AG04450 (cell line): ENCODE data around the gene GTF3C4. TPM values are rescaled to one million over a fixed set of nuclear protein-coding genes. Genes with fewer than 3 reads are reported as not detected.

Experiments used
- CTCF ChIA-PET: fragments of 300-600, 350-600 bp; formaldehyde crosslinking; extraction: SDS; loops from one replicate; lab custom pipeline; 2022; ENCODE audit warnings: antibody characterized with exemption, inconsistent platforms; lab: Charles Lee
- POLR2A ChIA-PET: fragments of 350-600 bp; formaldehyde crosslinking; extraction: SDS; loops from one replicate; lab custom pipeline; 2021; ENCODE audit warnings: antibody characterized with exemption, inconsistent platforms; lab: Yijun Ruan, JAX
- DNase-seq: peaks from one replicate; pipeline ENCODE4 v3.0.0-alpha.2; 2011; ENCODE audit warnings: low read depth, low spot score
- H3K27ac ChIP-seq: one replicate; pipeline ENCODE4 v1.5.1; 2012; ENCODE audit warnings: low read depth, low read length, control low read depth
- H3K27me3 ChIP-seq: one replicate; pipeline ENCODE4 v1.6.0; 2012; ENCODE audit warnings: low read length; ENCODE audit not compliant: control insufficient read depth, insufficient read depth
- H3K4me3 ChIP-seq: 2 replicates; pipeline ENCODE4 v1.5.1; 2011; ENCODE audit warnings: mild to moderate bottlenecking, low read depth, low read length, control low read depth
- H3K9me3 ChIP-seq: 2 replicates; pipeline ENCODE4 v1.5.1; 2012; ENCODE audit warnings: low read length; ENCODE audit not compliant: control insufficient read depth, insufficient read depth
- CTCF ChIP-seq: IDR thresholded peaks from 2 replicates; pipeline ENCODE4 v1.5.1; 2011; ENCODE audit warnings: low read depth, low read length, control low read depth, inconsistent platforms
- polyA plus RNA-seq: library from polyadenylated mRNA; depleted of rRNA; stranded (reverse); fragments of >200 nt; gene quantifications from 2 replicates; pipeline ENCODE4 v1.2.3, GENCODE V29; 2011

GTF3C4 gene
- polyA plus RNA-seq, 1 experiment = 6.9 TPM

- H3K27ac ChIP-seq = no peak overlapping the region
- CTCF ChIA-PET = no interaction called here
- DNase-seq = no peak
- no peak overlapping the region for H3K4me3 ChIP-seq
- H3K27me3 ChIP-seq = peaks cover 21% of the 10 kb centered on the region
- H3K9me3 ChIP-seq = no peaks in the 10 kb centered on the region; the same call in 1 of the 2 replicates
- POLR2A ChIA-PET = interaction anchor here (0.7 kb wide), 1 partner anchor 59 kb away, joined by 4 read pairs; no protein-coding TSS in a partner anchor
- TF ChIP-seq CTCF = no peak
Observed at GRCh38 chr9:132728497-132728896, 58.2 kb downstream of the GTF3C4 start.

GRCh38 chr9:132729235-132729890 is 59.1 kb downstream of the GTF3C4 start:
- ChIA-PET CTCF (no interaction called here), POLR2A (no interaction called here)
- no peak for TF ChIP-seq CTCF
- Histone ChIP-seq H3K27ac (no peak overlapping the region), H3K4me3 (no peak overlapping the region), H3K9me3 (no peaks in the 10 kb centered on the region; the same call in 1 of the 2 replicates), H3K27me3 (peaks cover 25% of the 10 kb centered on the region)
- DNase-seq = no peak

- TF ChIP-seq CTCF = no peak
- ChIA-PET CTCF (no interaction called here), POLR2A (no interaction called here)
- DNase-seq = no peak
- H3K27me3 ChIP-seq = peaks cover 25% of the 10 kb centered on the region
- no peak overlapping the region for H3K4me3 ChIP-seq
- no peak overlapping the region for H3K27ac ChIP-seq
- no peaks in the 10 kb centered on the region; the same call in 1 of the 2 replicates for H3K9me3 ChIP-seq
Observed at GRCh38 chr9:132730054-132731033, 60.1 kb downstream of the GTF3C4 start.

- Histone ChIP-seq H3K9me3 (no peaks in the 10 kb centered on the region; the same call in 1 of the 2 replicates), H3K27ac (no peak overlapping the region), H3K27me3 (peaks cover 28% of the 10 kb centered on the region), H3K4me3 (no peak overlapping the region)
- ChIA-PET CTCF (no interaction called here), POLR2A (no interaction called here)
- DNase-seq = no peak
- no peak for TF ChIP-seq CTCF
Observed at GRCh38 chr9:132731230-132731629, 61.0 kb downstream of the GTF3C4 start.
